ENCODE measurements around the gene HNRNPL.
"Not testable (repeated sequence)": the region's sequence is repeated elsewhere in the genome, so short reads cannot be mapped to it uniquely, and the experiment has no call there.

The HNRNPL gene

DNA sequence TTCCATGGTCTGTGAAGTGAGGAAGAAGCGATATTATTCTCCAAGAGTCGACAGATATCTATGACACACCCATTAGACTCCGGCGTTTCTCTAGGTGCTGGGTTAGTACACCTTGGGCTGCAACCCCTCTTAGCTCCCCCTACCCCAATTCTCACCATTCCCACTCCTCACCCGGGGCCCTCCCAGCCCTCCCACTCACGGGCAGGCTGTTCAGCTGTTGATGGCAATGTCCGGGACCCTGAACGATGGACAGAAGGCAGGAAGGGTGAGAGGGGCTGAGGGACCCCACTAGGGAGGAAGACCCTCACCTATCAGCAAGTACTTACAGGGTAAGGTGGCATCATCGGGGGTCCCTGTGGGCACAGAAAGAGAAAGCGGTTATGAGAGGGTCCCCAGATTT, 46.2 kb downstream of the HNRNPL start:
- no peak for DNase-seq (ENCODE audit: low read depth in 2 of 2)

DNA sequence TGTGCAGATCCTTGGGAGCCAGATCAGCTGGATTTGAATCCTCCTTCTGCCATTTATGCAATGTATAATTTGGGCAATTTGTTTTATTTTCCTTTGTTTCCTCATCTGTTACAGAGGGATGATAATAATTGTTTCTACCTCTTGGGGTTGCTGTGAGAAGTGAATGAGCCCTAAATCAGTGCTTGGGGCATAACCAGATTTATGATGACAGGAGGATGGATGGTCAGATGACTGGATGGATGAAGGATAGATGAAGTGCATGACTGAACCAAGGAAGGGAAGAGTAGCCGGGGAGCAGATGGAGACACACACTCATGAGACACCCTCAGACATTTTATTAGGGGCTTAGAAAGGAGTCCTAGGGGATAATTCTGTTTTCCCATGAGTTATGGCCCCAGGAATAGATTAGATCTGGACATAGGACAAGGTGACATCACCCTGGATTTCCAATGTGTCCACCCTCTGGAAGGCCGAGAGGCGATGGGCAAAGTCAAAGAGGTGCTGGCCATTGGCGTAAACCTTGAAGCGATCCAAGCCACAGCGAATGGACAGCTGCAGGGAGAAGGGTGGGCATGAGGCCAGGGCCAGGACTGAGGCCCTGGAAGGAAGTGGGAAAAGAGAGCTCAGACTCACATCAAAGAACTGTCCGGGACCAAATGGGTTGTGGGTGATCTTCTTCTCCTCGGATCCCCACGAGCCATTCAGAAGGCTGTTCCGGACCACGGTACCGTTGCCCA, 48.3 kb downstream of the HNRNPL start:
- DNase-seq (ENCODE audit: low read depth in 2 of 2) = no peak

GRCh38 chr19:38800577-38801347, 49.0 kb downstream of the HNRNPL start:
- no peak for DNase-seq (ENCODE audit: low read depth in 2 of 2)

- no peak for DNase-seq (ENCODE audit: low read depth in 2 of 2)
Measured at GRCh38 chr19:38799104-38799503, 50.7 kb downstream of the HNRNPL start.

DNA sequence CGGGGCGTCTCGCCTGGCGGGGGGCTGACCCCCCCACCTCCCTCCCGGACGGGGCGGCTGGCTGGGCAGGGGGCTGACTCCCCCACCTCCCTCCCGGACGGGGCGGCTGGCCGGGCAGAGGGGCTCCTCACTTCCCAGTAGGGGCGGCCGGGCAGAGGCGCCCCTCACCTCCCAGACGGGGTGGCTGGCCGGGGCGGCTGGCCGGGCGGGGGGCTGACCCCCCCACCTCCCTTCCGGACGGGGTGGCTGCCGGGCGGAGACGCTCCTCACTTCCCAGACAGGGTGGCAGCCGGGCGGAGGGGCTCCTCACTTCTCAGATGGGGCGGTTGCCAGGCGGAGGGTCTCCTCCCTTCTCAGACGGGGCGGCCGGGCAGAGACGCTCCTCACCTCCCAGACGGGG, 52.0 kb downstream of the HNRNPL start:
- DNase-seq (ENCODE audit: low read depth in 2 of 2) = not testable (repeated sequence)

DNA sequence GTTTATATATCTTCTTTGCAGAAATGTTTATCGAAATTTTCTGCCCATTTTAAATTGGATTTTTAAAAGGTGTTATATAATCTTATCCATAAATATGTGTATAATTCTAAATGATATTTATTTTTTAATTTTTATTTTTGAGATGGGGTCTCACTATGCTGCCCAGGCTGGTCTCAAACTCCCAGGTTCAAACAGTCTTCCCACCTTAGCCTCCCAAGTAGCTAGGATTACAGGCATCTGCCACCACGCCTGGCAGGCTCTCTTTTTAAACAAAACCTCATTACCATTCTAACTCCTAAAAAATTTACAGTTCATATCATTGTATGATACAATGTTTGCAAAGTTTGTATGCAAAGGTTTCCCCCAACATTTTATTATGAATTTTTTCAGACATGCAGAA, 53.6 kb downstream of the HNRNPL start:
- DNase-seq (ENCODE audit: low read depth in 2 of 2) = no peak

DNA sequence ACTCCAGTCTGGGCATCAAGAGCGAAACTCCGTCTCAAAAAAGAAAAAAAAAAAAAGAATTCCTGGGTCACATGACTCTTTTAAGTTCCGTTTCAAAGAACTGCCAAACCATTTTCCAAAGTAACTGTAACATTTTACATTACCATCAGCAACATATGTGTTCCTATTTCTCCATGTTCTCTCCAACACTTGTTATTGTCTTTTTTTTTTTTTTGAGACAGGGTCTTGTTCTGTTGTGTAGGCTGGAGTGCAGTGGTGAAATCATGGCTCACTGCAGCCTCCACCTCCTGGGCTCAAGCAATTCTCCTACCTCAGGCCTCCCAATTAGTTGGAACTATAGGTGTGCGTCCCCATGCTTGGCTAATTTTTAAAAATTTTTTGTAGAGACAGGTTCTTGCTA, 54.2 kb downstream of the HNRNPL start:
- no peak for DNase-seq (ENCODE audit: low read depth in 2 of 2)

DNA sequence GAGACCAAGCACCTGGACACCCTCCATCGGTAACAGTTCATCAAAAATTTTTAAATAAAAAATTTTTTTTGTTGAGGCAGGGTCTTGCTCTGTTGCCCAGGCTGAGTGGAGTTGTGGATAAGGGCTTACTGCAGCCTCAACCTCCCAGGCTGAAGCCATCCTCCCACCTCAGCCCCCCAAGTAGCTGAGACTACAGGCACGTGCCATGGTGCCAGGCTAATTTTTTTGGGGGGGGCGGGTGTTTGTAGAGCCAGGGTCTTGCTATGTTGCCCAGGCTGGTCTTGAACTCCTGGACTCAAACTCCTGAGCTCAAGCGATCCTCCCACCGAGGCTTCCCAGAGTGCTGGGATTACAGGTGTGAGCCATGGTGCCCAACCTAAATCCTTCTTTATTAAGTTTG, 56.1 kb downstream of the HNRNPL start:
- no peak for DNase-seq (ENCODE audit: low read depth in 2 of 2)

DNA sequence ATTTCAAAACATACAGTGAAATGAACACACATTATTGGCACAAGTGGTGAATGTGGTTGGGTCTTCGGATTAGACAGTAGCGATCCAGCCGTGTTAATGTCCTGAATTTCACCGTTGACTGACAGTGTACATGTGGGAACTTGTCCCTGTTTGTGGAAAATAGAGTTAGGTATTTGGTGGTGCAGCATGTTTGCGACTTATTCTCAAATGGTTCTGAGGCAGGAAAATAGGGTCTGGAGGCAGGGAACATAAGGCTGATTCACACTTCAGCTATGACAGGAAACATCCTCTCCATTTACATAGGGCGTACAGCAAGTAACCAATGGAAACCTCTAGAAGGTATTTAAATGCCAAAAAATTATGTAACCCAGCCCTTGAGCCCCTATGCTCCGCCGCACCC, 56.6 kb downstream of the HNRNPL start:
- DNase-seq (ENCODE audit: low read depth in 2 of 2) = no peak

GRCh38 chr19:38792250-38793111, 57.3 kb downstream of the HNRNPL start:
- peak in 1 of 2 donors; percentile 4 for DNase-seq (ENCODE audit: low read depth in 2 of 2)

DNA sequence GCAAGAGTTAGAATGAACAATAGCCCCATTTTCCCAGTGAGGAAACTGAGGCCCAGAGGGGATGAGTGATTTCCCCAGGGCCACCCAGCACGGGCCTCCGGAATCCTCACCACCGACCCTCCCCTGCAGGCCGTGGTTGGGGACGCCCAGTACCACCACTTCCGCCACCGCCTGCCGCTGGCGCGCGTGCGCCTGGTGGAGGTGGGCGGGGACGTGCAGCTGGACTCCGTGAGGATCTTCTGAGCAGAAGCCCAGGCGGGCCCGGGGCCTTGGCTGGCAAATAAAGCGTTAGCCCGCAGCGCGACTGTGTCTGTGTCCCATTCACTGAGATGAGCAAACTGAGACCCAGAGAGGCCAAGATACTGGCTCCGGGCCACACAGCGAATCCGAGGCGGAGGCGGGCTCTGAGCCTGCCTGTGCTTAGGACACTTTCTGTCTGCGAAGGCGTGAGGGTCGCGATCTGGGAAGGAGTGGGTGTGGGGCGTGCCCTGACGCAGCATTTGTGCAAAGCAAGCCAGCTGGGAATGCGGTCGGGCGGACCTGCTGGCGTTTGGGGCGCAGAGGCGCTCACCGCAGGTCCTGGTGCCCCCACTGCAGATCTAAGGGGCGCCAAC, 58.2 kb downstream of the HNRNPL start:
- not testable (repeated sequence) for DNase-seq (ENCODE audit: low read depth in 2 of 2)

- DNase-seq (ENCODE audit: low read depth in 2 of 2) = not testable (repeated sequence)
Measured at GRCh38 chr19:38790507-38791403, 59.0 kb downstream of the HNRNPL start.

DNA sequence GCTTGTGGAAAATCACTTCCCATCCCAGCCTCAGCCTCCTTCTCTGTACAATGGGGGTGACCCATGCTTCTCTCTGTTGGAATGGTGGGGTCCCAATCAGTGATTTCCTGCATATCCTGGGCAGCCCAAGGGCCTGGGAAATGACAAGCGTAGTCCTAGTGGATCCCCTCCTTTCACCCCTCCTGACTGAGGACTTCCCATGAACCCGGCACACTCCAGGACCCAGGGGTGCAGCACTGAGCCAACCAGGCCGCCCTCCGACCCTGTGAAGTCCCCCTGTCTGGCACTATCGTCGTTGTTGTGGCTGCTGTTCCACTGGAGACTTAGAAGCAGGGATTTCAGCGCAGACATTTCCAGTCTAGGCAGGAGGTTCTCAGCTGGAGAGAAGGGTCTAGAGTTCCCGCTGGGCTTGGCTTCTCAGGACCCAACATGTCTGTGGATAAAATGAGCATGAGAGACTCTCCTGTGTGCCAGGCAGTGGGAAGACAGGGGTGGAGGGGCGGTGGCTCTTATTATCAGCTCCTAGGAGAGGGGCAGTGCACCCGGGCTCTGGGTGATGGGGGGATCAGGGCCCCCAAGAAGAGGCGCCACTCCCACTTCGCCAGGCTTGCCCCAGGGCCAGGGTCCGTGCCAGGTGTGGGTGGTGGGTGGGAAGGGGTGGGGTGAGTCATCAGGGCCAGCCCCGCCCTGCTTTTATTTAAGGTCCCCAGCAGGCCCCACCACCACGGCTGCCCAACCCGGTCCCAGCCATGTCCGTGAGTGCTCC, 61.1 kb downstream of the HNRNPL start, which contains the start of gene LGALS7B:
Gene LGALS7B, plus strand, starts transcription at position 723 of the 766 bp plus-strand sequence. Its CDS starts 27 bp downstream, at position 750.
- no peak for DNase-seq (ENCODE audit: low read depth in 2 of 2)

DNA sequence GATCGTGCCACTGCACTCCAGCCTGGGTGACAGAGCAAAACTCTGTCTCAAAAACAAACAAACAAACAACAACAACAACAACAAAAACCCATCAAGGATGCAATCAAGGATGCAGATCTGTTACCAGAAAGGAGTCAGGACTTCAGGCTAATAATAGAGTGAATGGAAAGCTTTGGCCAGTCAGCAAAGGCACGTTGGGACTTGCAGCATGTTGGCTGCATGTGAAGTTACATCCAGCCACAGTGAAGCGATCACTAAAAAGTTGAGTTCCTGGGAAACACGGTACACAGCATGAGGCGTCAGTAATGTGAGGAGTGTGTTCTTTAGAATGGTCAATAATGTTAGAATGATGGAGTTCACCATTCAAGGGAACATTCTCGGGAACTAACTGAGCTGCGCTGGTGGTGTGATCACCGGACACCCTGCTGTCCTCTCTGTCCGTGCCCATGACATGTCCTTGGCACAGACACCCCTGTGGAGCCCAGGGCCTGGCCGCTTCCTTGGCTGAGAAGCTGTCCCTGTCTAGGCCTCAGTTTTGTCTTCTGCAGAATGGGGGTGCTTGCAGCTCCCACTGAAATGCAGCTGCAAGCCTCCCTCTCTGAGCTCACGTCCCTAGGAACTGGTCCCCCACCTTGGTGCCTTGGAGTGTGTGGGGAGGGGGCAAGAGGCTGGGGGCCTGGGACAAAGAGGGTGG, 63.1 kb downstream of the HNRNPL start:
- no peak for DNase-seq (ENCODE audit: low read depth in 2 of 2)

Measured in stimulated activated CD4-positive, alpha-beta T cell treated with anti-CD3 and anti-CD28 coated beads, Interleukin-1b, Interleukin-23, amount 100 ng/mL, for 1 hour (primary cell).